GM23248 (cell line): Measurements from ENCODE around the gene AHCY.

Source experiments
- EZH2 ChIP-seq: fragments of 200-600 bp; sonication (generic); IDR thresholded peaks from 2 replicates; pipeline ENCODE4 v1.6.1; 2018; ENCODE audit warnings: antibody characterized with exemption, mild to moderate bottlenecking; ENCODE audit not compliant: insufficient read depth, poor library complexity, severe bottlenecking
- EZH2phosphoT487 ChIP-seq: fragments of 200-600 bp; sonication (generic); IDR thresholded peaks from 2 replicates; pipeline ENCODE4 v1.6.1; 2018; ENCODE audit warnings: antibody characterized with exemption, moderate library complexity, mild to moderate bottlenecking, low read depth; ENCODE audit not compliant: insufficient read depth

DNA sequence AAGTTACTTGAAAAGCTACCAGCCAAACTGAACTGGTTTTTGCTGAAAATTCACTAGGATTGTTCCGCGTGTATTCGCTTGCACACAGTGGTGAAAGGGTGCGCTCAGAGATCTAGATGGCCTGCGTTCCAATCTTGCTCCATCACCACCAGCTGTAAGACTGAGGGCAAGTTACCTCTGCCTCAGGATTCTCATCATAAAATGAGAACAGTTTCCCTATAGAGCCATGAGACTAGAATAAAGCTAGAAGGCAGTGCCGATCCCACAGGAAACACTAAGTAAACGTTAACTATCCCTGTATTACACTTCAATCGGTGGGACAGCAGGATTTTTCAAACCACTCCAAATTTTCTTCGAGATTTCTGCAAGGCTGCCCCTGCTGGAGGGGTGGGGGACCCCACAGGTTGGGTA lies 838 bp downstream of the AHCY start:
- TF ChIP-seq EZH2 (no peak), EZH2phosphoT487 (no peak)
